Pancreas (tissue), 10 donors: ENCODE data around the gene SETBP1. TPM values are rescaled to one million over a fixed set of nuclear protein-coding genes. Genes with fewer than 3 reads are reported as not detected.

ENCODE experiments used
- ATAC-seq, 4 donors: fragments of 200-7000 bp; cut with Tn5 transposase; one replicate each; pipeline versions ENCODE4 v1.8.0 to v1.9.1; 2020; ENCODE audit warnings: mild to moderate bottlenecking in 4 of 4, moderate library complexity in 4 of 4
- DNase-seq, 6 donors: peaks; one replicate each; pipeline ENCODE4 v3.0.0-alpha.2; 2020
- FAIRE-seq: peaks from 2 replicates; lab custom pipeline; 2012; peaks lifted over from hg19 to GRCh38; lab: Jason Lieb, UNC
- H3K27ac ChIP-seq, 4 donors: fragments of 200-600 bp; sonication (generic); 1 replicate in 3 of 4; 2 replicates in 1 of 4; pipeline versions ENCODE4 v1.5.0 to v1.8.0; 2020
- H3K27me3 ChIP-seq, 4 donors: fragments of 200-600 bp; one replicate each; pipeline ENCODE4 v1.8.0; 2021
- H3K36me3 ChIP-seq, 3 donors: fragments of 200-600 bp; sonication (generic) in 1 of 3; one replicate each; pipeline versions ENCODE4 v1.5.0 to v1.8.0; 2020 to 2021
- H3K4me1 ChIP-seq, 3 donors: fragments of 200-600 bp; one replicate each; pipeline ENCODE4 v1.8.0; 2021
- H3K4me3 ChIP-seq, 4 donors: fragments of 200-600 bp; sonication (generic) in 2 of 4; one replicate each; pipeline versions ENCODE4 v1.5.0 to v1.8.0; 2020 to 2021
- H3K9me3 ChIP-seq, 4 donors: fragments of 200-600 bp; one replicate each; pipeline ENCODE4 v1.8.0; 2021
- CTCF ChIP-seq, 4 donors: fragments of 200-600 bp; sonication (generic) in 3 of 4; IDR thresholded peaks; one replicate each; pipeline versions ENCODE4 v1.5.0 to v1.8.0; 2021; ENCODE audit warnings: antibody characterized with exemption in 4 of 4
- WGBS, 2 donors: extraction: QIAGEN DNeasy Blood & Tissue Kit; methylation state at CpG; one replicate each; pipeline ENCODE4 v1.1.7; 2013; 5-methylcytosine and 5-hydroxymethylcytosine counted together
- intact Hi-C, 3 donors: fragments of 100-400 bp; cut with DNase I; formaldehyde crosslinking; loops; one replicate each; pipeline versions ENCODE4 v1.11.1 to v1.14.2; 2022
- polyA plus RNA-seq, 2 donors: library from polyadenylated mRNA; stranded (reverse); fragments of 200-250 nt; gene quantifications; one replicate each; pipeline ENCODE4 v1.2.3, GENCODE V29; 2013
- total RNA-seq, 6 donors: library from RNA; stranded (reverse); fragmentation: NEBNext Ultra II Directional in 4 of 6; extraction: Animal tissue kit (Norgen Biotek cat#: 25700) in 4 of 6; gene quantifications; one replicate each; pipeline versions ENCODE4 v1.2.1 to v1.2.4, GENCODE V29; 2021 to 2023
- donor health status: healthy with polysubstance abuse.
- donor health status: DM: no; HTN: no; CAD: no; lungs with moderate emphysema.
- donor health status: DM: no; HTN: no; CAD: no.
- donor health status: control.
- donor health status: control.
- donor health status: Bipolar disorder and iron deficiency.
- donor health status: DM: yes; HTN: yes; CAD: no.
- donor health status: DM: no; HTN: no; CAD: no.
- donor health status: DM: no; HTN: no; CAD: no.
- donor health status: DM: yes; HTN: yes; CAD: no.

SETBP1 gene
- total and polyA plus RNA-seq, 8 donors = 3.9 to 24.0 (median 18.1) TPM

GRCh38 chr18:45024357-45025088, 343.8 kb downstream of the SETBP1 start:
- no peak overlapping the region for H3K4me3 ChIP-seq
- no peaks in the 10 kb centered on the region for H3K36me3 ChIP-seq
- H3K9me3 ChIP-seq = no peaks in the 10 kb centered on the region
- no peak for DNase-seq
- 88 to 90% methylated on average over 4 of the region's 4 CpGs for WGBS, 2 donors
- no peak for ATAC-seq
- no peak for FAIRE-seq
- no peak overlapping the region for H3K27ac ChIP-seq
- intact Hi-C loops = no loop called here
- TF ChIP-seq CTCF (IDR thresholded peaks at IDR 0.05) = no peak
- no peaks in the 10 kb centered on the region for H3K4me1 ChIP-seq
- no peaks in the 10 kb centered on the region for H3K27me3 ChIP-seq

GRCh38 chr18:45025089-45025450, 344.4 kb downstream of the SETBP1 start:
- ATAC-seq (no peak), FAIRE-seq (no peak), DNase-seq (no peak)
- intact Hi-C loops = no loop called here
- H3K4me3 ChIP-seq = no peak overlapping the region
- TF ChIP-seq CTCF (IDR thresholded peaks at IDR 0.05) = no peak
- no peaks in the 10 kb centered on the region for H3K4me1 ChIP-seq
- no peak overlapping the region for H3K27ac ChIP-seq
- no peaks in the 10 kb centered on the region for H3K9me3 ChIP-seq
- H3K36me3 ChIP-seq = no peaks in the 10 kb centered on the region
- 73 to 85% methylated on average over 4 of the region's 4 CpGs for WGBS, 2 donors
- H3K27me3 ChIP-seq = no peaks in the 10 kb centered on the region

GRCh38 chr18:45026162-45026561, 345.5 kb downstream of the SETBP1 start:
- DNase-seq (no peak), FAIRE-seq (no peak)

GRCh38 chr18:45034179-45034578, 353.5 kb downstream of the SETBP1 start:
- no peak for FAIRE-seq
- DNase-seq = no peak
- ATAC-seq = no peak

More at GRCh38 chr18:45026162-45026561, 345.5 kb downstream of the SETBP1 start:
- H3K4me1 ChIP-seq = no peaks in the 10 kb centered on the region
- WGBS, 2 donors = 72 to 73% methylated on average over 3 of the region's 3 CpGs
- TF ChIP-seq CTCF (IDR thresholded peaks at IDR 0.05) = no peak
- no peak overlapping the region for H3K4me3 ChIP-seq
- H3K36me3 ChIP-seq = no peaks in the 10 kb centered on the region
- ATAC-seq = peak in 3 of 4 donors; percentile 47 to 70 (median 66)
- H3K9me3 ChIP-seq = no peaks in the 10 kb centered on the region
- H3K27ac ChIP-seq = no peak overlapping the region
- no peaks in the 10 kb centered on the region for H3K27me3 ChIP-seq
- intact Hi-C loops = no loop called here

More at GRCh38 chr18:45034179-45034578, 353.5 kb downstream of the SETBP1 start:
- no peak overlapping the region for H3K27ac ChIP-seq
- H3K4me1 ChIP-seq = no peaks in the 10 kb centered on the region
- intact Hi-C loops = no loop called here
- no peaks in the 10 kb centered on the region for H3K36me3 ChIP-seq
- H3K4me3 ChIP-seq = no peak overlapping the region
- H3K27me3 ChIP-seq = no peaks in the 10 kb centered on the region
- TF ChIP-seq CTCF (IDR thresholded peaks at IDR 0.05) = no peak
- whole genome bisulfite sequencing, 2 donors = 79 to 83% methylated on average over 8 of the region's 8 CpGs
- no peaks in the 10 kb centered on the region for H3K9me3 ChIP-seq
